ENCODE measurements around the gene TRPC6.

TRPC6 gene

DNA sequence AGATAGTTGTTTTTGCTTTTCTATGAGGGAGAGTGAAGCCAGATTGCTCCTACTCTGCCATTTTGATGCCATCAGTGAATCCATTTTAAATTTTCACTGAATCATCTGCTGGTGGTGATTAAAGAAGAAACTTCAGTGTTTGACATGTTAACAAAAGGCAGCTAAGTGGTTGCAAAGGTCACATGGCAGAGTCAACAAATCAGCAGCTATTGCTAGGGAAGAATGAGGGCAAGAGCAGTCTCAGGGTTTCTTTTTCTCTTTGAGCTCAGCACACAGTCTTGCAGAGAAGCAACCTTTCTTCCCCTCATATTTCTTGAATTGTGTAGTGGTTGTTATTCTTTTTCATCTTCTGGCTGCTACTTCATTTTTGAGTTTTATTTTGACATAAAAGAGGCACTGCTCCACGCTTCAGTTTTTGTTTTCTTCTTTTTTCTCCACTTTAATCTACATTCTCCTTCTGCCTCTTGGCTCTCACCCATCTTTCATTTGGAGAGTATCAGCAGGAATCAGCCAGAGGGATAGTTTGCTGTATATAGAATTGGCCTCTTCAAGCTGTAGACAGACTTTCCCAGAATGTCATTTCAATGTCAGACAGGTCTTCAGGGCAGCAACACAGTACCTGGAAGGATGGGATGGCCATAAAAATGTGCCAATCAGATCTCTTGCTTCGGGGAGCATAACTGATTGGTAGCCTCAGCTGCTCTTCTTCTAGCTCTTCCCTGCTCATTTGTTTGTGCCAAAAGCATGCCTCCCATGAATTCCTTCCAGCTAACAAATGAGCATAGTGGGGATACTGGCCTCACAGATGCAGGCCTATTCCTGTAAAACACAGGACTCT, 153.9 kb downstream of the TRPC6 start:
- Histone ChIP-seq H3K36me3 (ENCODE audit: low read length) (no peaks in the 10 kb centered on the region), H4K20me1 (ENCODE audit: low read depth, low read length) (no peaks in the 10 kb centered on the region), H3K79me2 (ENCODE audit: insufficient read depth, low read length) (no peaks in the 10 kb centered on the region), H3K9me2 (replicated peaks; ENCODE audit: insufficient read depth, low read length) (no peaks in the 10 kb centered on the region), H2AFZ (ENCODE audit: low read depth, low read length, severe bottlenecking) (no peak overlapping the region), H3K9me3 (ENCODE audit: insufficient read depth, low read length) (no peaks in the 10 kb centered on the region), H3K4me2 (ENCODE audit: low read depth, low read length, poor library complexity, severe bottlenecking) (no peak overlapping the region), H3K27me3 (ENCODE audit: low read length) (no peaks in the 10 kb centered on the region), H3K4me3 (ENCODE audit: insufficient read depth, low read length, poor library complexity, severe bottlenecking) (no peak overlapping the region), H3K27ac (ENCODE audit: low read depth, low read length) (no peak overlapping the region), H3K9ac (ENCODE audit: low read length) (no peak overlapping the region), H3F3A (ENCODE audit: insufficient read depth) (no peaks in the 10 kb centered on the region)
- TF ChIP-seq EZH2phosphoT487 (conservative IDR thresholded peaks at IDR 0.05; ENCODE audit: low read length): no peak
- TF ChIP-seq, protein P1, sequence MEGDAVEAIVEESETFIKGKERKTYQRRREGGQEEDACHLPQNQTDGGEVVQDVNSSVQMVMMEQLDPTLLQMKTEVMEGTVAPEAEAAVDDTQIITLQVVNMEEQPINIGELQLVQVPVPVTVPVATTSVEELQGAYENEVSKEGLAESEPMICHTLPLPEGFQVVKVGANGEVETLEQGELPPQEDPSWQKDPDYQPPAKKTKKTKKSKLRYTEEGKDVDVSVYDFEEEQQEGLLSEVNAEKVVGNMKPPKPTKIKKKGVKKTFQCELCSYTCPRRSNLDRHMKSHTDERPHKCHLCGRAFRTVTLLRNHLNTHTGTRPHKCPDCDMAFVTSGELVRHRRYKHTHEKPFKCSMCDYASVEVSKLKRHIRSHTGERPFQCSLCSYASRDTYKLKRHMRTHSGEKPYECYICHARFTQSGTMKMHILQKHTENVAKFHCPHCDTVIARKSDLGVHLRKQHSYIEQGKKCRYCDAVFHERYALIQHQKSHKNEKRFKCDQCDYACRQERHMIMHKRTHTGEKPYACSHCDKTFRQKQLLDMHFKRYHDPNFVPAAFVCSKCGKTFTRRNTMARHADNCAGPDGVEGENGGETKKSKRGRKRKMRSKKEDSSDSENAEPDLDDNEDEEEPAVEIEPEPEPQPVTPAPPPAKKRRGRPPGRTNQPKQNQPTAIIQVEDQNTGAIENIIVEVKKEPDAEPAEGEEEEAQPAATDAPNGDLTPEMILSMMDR (IDR thresholded peaks at IDR 0.05; ENCODE audit: insufficient read depth, low read length, poor library complexity, severe bottlenecking): no peak

DNA sequence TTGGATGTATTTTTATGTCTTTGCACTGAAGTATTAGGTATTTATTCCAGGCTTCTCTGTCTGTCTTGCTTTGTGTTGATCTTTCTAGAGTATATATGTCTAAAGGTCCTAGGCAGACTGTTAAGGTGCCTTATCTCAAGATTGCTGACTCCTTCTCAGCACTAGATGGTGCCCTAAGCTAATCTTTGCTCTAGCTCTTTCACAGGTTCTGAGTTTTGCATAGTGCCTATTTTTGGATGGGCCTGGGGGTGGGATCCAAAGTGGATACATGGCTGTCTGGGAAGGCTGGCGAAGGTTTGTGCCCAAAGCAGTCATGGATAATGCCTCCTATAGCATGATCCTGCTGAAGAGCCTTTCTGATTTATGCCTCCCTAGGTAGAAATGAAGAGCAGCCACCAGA, 154.9 kb downstream of the TRPC6 start:
- TF ChIP-seq, protein P1 (IDR thresholded peaks at IDR 0.05; ENCODE audit: insufficient read depth, low read length, poor library complexity, severe bottlenecking): peak; percentile 51
- TF ChIP-seq EZH2phosphoT487 (conservative IDR thresholded peaks at IDR 0.05; ENCODE audit: low read length): no peak
- no peaks in the 10 kb centered on the region for H3K27me3 ChIP-seq (ENCODE audit: low read length)
- no peaks in the 10 kb centered on the region for H3K36me3 ChIP-seq (ENCODE audit: low read length)
- no peak overlapping the region for H3K4me2 ChIP-seq (ENCODE audit: low read depth, low read length, poor library complexity, severe bottlenecking)
- H3K79me2 ChIP-seq (ENCODE audit: insufficient read depth, low read length): no peaks in the 10 kb centered on the region
- no peak overlapping the region for H3K27ac ChIP-seq (ENCODE audit: low read depth, low read length)
- H3K4me3 ChIP-seq (ENCODE audit: insufficient read depth, low read length, poor library complexity, severe bottlenecking): no peak overlapping the region
- H4K20me1 ChIP-seq (ENCODE audit: low read depth, low read length): no peaks in the 10 kb centered on the region
- no peak overlapping the region for H2AFZ ChIP-seq (ENCODE audit: low read depth, low read length, severe bottlenecking)
- H3K9ac ChIP-seq (ENCODE audit: low read length): no peak overlapping the region
- H3F3A ChIP-seq (ENCODE audit: insufficient read depth): no peaks in the 10 kb centered on the region
- no peaks in the 10 kb centered on the region for H3K9me3 ChIP-seq (ENCODE audit: insufficient read depth, low read length)
- H3K9me2 ChIP-seq (replicated peaks; ENCODE audit: insufficient read depth, low read length): no peaks in the 10 kb centered on the region

DNA sequence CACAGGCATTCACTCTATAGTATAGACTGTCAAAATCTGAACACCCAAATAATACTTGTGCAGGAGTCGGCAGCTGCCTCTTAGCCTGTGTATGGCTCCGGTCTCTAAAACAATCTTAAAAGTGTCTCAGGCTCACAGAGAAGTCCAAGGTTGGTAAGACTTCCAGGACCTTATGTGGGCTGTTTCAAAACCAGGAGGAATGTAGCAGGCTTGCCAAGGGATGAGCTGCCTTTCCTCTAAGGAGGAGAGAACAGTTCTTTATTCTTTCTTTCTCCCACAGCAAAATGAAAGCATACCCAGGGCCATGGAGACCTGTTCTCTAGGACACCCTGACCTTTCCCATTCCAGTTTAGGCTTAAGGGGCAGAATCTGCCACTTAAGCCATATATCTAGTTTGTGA, 176.5 kb downstream of the TRPC6 start:
- H3K9me2 ChIP-seq (replicated peaks; ENCODE audit: insufficient read depth, low read length): no peaks in the 10 kb centered on the region
- H3K27me3 ChIP-seq (ENCODE audit: low read length): no peaks in the 10 kb centered on the region; the same call in 1 of the 2 replicates
- H3K36me3 ChIP-seq (ENCODE audit: low read length): no peaks in the 10 kb centered on the region
- H3K9me3 ChIP-seq (ENCODE audit: insufficient read depth, low read length): no peaks in the 10 kb centered on the region
- H3K9ac ChIP-seq (ENCODE audit: low read length): no peak overlapping the region
- H3K4me2 ChIP-seq (ENCODE audit: low read depth, low read length, poor library complexity, severe bottlenecking): no peak overlapping the region
- H4K20me1 ChIP-seq (ENCODE audit: low read depth, low read length): no peaks in the 10 kb centered on the region
- H3K79me2 ChIP-seq (ENCODE audit: insufficient read depth, low read length): no peaks in the 10 kb centered on the region
- no peak overlapping the region for H3K27ac ChIP-seq (ENCODE audit: low read depth, low read length)
- TF ChIP-seq EZH2phosphoT487 (conservative IDR thresholded peaks at IDR 0.05; ENCODE audit: low read length): no peak
- TF ChIP-seq, protein P1 (IDR thresholded peaks at IDR 0.05; ENCODE audit: insufficient read depth, low read length, poor library complexity, severe bottlenecking): no peak
- no peak overlapping the region for H2AFZ ChIP-seq (ENCODE audit: low read depth, low read length, severe bottlenecking)
- H3F3A ChIP-seq (ENCODE audit: insufficient read depth): no peaks in the 10 kb centered on the region
- H3K4me3 ChIP-seq (ENCODE audit: insufficient read depth, low read length, poor library complexity, severe bottlenecking): no peak overlapping the region
